Hepatocyte (in vitro differentiated cells): ENCODE data around the gene AK1. TPM values are rescaled to one million over a fixed set of nuclear protein-coding genes. Genes with fewer than 3 reads are reported as not detected.

Source experiments
- DNase-seq: peaks from one replicate; pipeline ENCODE4 v3.0.0-alpha.2; 2016; ENCODE audit warnings: low spot score
- H2AFZ ChIP-seq: fragments of 200-600 bp; sonication (generic); 2 replicates; pipeline ENCODE4 v1.6.0; 2016; ENCODE audit warnings: antibody characterized with exemption, mild to moderate bottlenecking
- H3K27ac ChIP-seq: fragments of 200-600 bp; sonication (generic); 2 replicates; pipeline ENCODE4 v1.5.1; 2016; ENCODE audit warnings: mild to moderate bottlenecking
- H3K27me3 ChIP-seq: fragments of 200-600 bp; sonication (generic); 2 replicates; pipeline ENCODE4 v1.6.1; 2016
- H3K36me3 ChIP-seq: fragments of 200-600 bp; sonication (generic); replicated peaks from 2 replicates; pipeline ENCODE4 v1.5.1; 2016; ENCODE audit warnings: low read depth; ENCODE audit not compliant: insufficient read depth
- H3K4me1 ChIP-seq: fragments of 200-600 bp; sonication (generic); 2 replicates; pipeline ENCODE4 v1.5.1; 2016; ENCODE audit warnings: mild to moderate bottlenecking, moderate library complexity; ENCODE audit not compliant: insufficient read depth
- H3K4me2 ChIP-seq: fragments of 200-600 bp; sonication (generic); 2 replicates; pipeline ENCODE4 v1.6.0; 2016
- H3K4me3 ChIP-seq: fragments of 200-600 bp; sonication (generic); 2 replicates; pipeline ENCODE4 v1.5.1; 2016; ENCODE audit warnings: mild to moderate bottlenecking
- H3K79me2 ChIP-seq: fragments of 200-600 bp; sonication (generic); 2 replicates; pipeline ENCODE4 v1.6.0; 2017; ENCODE audit warnings: mild to moderate bottlenecking
- H3K9me2 ChIP-seq: fragments of 200-600 bp; sonication (generic); replicated peaks from 2 replicates; pipeline ENCODE4 v1.6.0; 2017; ENCODE audit warnings: mild to moderate bottlenecking; ENCODE audit not compliant: insufficient read depth
- H3K9me3 ChIP-seq: fragments of 200-600 bp; sonication (generic); 2 replicates; pipeline ENCODE4 v1.5.1; 2016; ENCODE audit warnings: low read depth, mild to moderate bottlenecking
- H4K20me1 ChIP-seq: fragments of 200-600 bp; sonication (generic); 2 replicates; pipeline ENCODE4 v1.6.0; 2016; ENCODE audit warnings: mild to moderate bottlenecking; ENCODE audit not compliant: insufficient read depth, poor library complexity, severe bottlenecking
- EZH2 ChIP-seq: fragments of 200-600 bp; sonication (generic); IDR thresholded peaks from 2 replicates; pipeline ENCODE4 v1.6.1; 2016; ENCODE audit warnings: antibody characterized with exemption, mild to moderate bottlenecking, borderline replicate concordance
- EZH2phosphoT487 ChIP-seq: fragments of 200-600 bp; sonication (generic); IDR thresholded peaks from one replicate; pipeline ENCODE4 v1.6.1; 2018; ENCODE audit warnings: antibody characterized with exemption, mild to moderate bottlenecking, low read depth, moderate library complexity; ENCODE audit not compliant: unreplicated experiment, severe bottlenecking
- WGBS: methylation state at CpG from one replicate; pipeline ENCODE4 v1.1.6; 2016; ENCODE audit warnings: low lambda C conversion rate; ENCODE audit errors: missing lambda C conversion rate; 5-methylcytosine and 5-hydroxymethylcytosine counted together
- polyA plus RNA-seq: library from polyadenylated mRNA; unstranded; fragments of >200 nt; fragmentation: Nextera tagmentation; extraction: Ambion mirVana; gene quantifications from 2 replicates; pipeline ENCODE4 v1.2.1, GENCODE V29; 2016
- total RNA-seq: library from RNA; depleted of rRNA; stranded (reverse); fragments of >200 nt; gene quantifications from 2 replicates; pipeline ENCODE4 v1.2.3, GENCODE V29; 2014
- TF ChIP-seq, protein P1 (sequence below): fragments of 200-600 bp; sonication (generic); IDR thresholded peaks from 2 replicates; pipeline ENCODE4 v1.5.1; 2016; ENCODE audit warnings: antibody characterized with exemption, mild to moderate bottlenecking; ENCODE audit not compliant: poor library complexity

The AK1 gene
- total and polyA plus RNA-seq, 2 experiments from 2014 or later: 28.3 to 91.3 TPM

DNA sequence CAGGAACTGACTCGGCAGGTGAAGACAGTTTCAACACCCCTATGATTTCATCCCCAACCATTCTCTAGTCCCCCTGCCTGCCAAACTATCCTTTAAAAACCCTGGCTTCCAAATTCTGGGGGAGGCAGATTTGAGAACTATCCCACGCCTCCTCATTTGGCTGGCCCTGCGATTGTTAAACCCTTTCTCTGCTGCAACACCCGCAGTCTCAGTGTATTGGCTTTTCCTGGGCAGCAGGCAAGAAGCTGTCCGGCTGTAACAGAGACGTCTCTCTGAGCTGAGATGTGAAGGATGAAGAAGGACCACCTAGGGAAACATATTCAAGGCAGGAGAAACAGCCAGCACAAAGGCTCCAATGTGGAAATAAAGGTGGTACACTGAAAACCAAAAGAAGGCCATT is 15.4 kb upstream of the AK1 start:
- Histone ChIP-seq H3K9me3 (no peaks in the 10 kb centered on the region), H3K9me2 (no peaks in the 10 kb centered on the region), H3K79me2 (no peaks in the 10 kb centered on the region), H3K27ac (no peak overlapping the region), H3K27me3 (no peaks in the 10 kb centered on the region), H3K4me2 (no peak overlapping the region), H2AFZ (no peak overlapping the region), H4K20me1 (no peaks in the 10 kb centered on the region), H3K4me1 (peaks cover 11% of the 10 kb centered on the region), H3K36me3 (no peaks in the 10 kb centered on the region), H3K4me3 (no peak overlapping the region)
- DNase-seq: no peak
- 97% methylated on average over 6 of the region's 6 CpGs for WGBS
- TF ChIP-seq EZH2phosphoT487 (no peak), EZH2 (no peak)
- TF ChIP-seq, protein P1, sequence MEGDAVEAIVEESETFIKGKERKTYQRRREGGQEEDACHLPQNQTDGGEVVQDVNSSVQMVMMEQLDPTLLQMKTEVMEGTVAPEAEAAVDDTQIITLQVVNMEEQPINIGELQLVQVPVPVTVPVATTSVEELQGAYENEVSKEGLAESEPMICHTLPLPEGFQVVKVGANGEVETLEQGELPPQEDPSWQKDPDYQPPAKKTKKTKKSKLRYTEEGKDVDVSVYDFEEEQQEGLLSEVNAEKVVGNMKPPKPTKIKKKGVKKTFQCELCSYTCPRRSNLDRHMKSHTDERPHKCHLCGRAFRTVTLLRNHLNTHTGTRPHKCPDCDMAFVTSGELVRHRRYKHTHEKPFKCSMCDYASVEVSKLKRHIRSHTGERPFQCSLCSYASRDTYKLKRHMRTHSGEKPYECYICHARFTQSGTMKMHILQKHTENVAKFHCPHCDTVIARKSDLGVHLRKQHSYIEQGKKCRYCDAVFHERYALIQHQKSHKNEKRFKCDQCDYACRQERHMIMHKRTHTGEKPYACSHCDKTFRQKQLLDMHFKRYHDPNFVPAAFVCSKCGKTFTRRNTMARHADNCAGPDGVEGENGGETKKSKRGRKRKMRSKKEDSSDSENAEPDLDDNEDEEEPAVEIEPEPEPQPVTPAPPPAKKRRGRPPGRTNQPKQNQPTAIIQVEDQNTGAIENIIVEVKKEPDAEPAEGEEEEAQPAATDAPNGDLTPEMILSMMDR: no peak

DNA sequence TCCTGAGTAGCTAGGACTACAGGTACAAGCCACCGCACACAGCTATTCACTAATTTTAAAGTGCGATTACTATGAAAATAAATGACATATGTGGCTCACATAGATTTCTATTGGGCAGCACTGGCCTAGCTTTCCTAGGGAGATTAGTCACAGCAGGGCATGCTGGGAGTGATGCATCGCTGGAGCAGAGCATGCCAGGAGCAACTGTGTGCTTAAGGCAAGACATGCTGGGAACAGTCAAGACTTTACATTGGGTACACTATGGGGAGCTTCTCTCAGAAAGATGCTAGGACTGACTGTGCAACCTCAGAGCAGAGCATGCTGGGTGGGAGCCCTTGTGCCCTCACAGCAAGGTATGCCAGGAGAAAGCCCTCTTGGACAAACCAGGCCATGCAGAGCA is 12.6 kb upstream of the AK1 start:
- no peak for DNase-seq
- no peak overlapping the region for H3K4me3 ChIP-seq
- 96% methylated on average over 3 of the region's 3 CpGs for WGBS
- no peaks in the 10 kb centered on the region for H3K27me3 ChIP-seq
- H3K27ac ChIP-seq: no peak overlapping the region
- no peaks in the 10 kb centered on the region for H3K79me2 ChIP-seq
- H4K20me1 ChIP-seq: no peaks in the 10 kb centered on the region
- H3K4me2 ChIP-seq: no peak overlapping the region
- no peaks in the 10 kb centered on the region for H3K9me3 ChIP-seq
- no peak for TF ChIP-seq EZH2
- TF ChIP-seq, protein P1: no peak
- TF ChIP-seq EZH2phosphoT487: no peak
- H3K9me2 ChIP-seq: no peaks in the 10 kb centered on the region
- H3K36me3 ChIP-seq: no peaks in the 10 kb centered on the region
- H2AFZ ChIP-seq: no peak overlapping the region
- H3K4me1 ChIP-seq: no peaks in the 10 kb centered on the region

DNA sequence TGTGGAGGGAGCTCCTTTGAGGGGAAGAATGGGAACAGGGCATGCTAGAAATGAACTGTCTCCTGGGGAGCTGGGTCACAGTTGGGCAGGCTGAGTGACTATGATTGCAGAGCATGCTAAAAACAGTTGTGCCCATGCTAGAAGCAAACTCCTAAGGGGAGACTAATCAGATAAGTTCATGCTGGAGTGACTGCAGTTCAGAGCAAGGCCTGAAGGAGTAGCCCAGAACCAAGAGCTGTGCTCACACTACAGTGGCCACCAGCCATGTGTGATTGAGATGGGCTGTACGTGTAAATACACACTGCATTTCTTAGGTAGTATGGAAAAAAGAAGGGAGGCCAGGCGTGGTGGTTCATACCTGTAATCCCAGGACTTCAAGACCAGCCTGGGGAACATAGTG is 10.3 kb upstream of the AK1 start:
- no peak overlapping the region for H3K27ac ChIP-seq
- H3K4me3 ChIP-seq: no peak overlapping the region
- 97% methylated on average over 2 of the region's 2 CpGs for WGBS
- no peaks in the 10 kb centered on the region for H3K4me1 ChIP-seq
- H3K4me2 ChIP-seq: no peak overlapping the region
- H3K36me3 ChIP-seq: no peaks in the 10 kb centered on the region
- no peak for DNase-seq
- no peaks in the 10 kb centered on the region for H3K27me3 ChIP-seq
- H3K9me2 ChIP-seq: no peaks in the 10 kb centered on the region
- H3K9me3 ChIP-seq: no peaks in the 10 kb centered on the region
- H3K79me2 ChIP-seq: no peaks in the 10 kb centered on the region
- no peaks in the 10 kb centered on the region for H4K20me1 ChIP-seq
- TF ChIP-seq, protein P1: no peak
- TF ChIP-seq EZH2 (no peak), EZH2phosphoT487 (no peak)
- no peak overlapping the region for H2AFZ ChIP-seq
